ENCODE data around the gene LRFN2.

LRFN2 gene

GRCh38 chr6:40542175-40542764 is 44.9 kb downstream of the LRFN2 start:
- DNase-seq: no peak

- no peak for DNase-seq
These were observed 45.5 kb downstream of the LRFN2 start for GRCh38 chr6:40541556-40542174.

- DNase-seq: no peak
These were observed 46.4 kb downstream of the LRFN2 start for GRCh38 chr6:40540790-40541189.

- DNase-seq: no peak
These were observed 47.3 kb downstream of the LRFN2 start for GRCh38 chr6:40539853-40540252.

- DNase-seq: no peak
These were observed 48.6 kb downstream of the LRFN2 start for GRCh38 chr6:40538556-40538955.

- DNase-seq: no peak
These were observed 49.7 kb downstream of the LRFN2 start for GRCh38 chr6:40537446-40537845.

GRCh38 chr6:40536442-40536841 is 50.7 kb downstream of the LRFN2 start:
- DNase-seq: no peak

- DNase-seq: no peak
These were observed 51.3 kb downstream of the LRFN2 start for GRCh38 chr6:40535819-40536380.

- DNase-seq: no peak
These were observed 51.9 kb downstream of the LRFN2 start for GRCh38 chr6:40535110-40535818.

- no peak for DNase-seq
These were observed 54.7 kb downstream of the LRFN2 start for GRCh38 chr6:40532349-40533000.

GRCh38 chr6:40529919-40530318 is 57.2 kb downstream of the LRFN2 start:
- DNase-seq: no peak

- no peak for DNase-seq
These were observed 58.1 kb downstream of the LRFN2 start for GRCh38 chr6:40529040-40529439.

GRCh38 chr6:40528051-40528450 is 59.1 kb downstream of the LRFN2 start:
- DNase-seq: no peak

- DNase-seq: no peak
These were observed 61.1 kb downstream of the LRFN2 start for GRCh38 chr6:40526036-40526435.

- DNase-seq: no peak
These were observed 62.2 kb downstream of the LRFN2 start for GRCh38 chr6:40524797-40525585.

- no peak for DNase-seq
These were observed 63.5 kb downstream of the LRFN2 start for GRCh38 chr6:40523505-40524172.

- DNase-seq: no peak
These were observed 65.7 kb downstream of the LRFN2 start for GRCh38 chr6:40521496-40521895.

- no peak for DNase-seq
These were observed 66.5 kb downstream of the LRFN2 start for GRCh38 chr6:40520678-40521077.

GRCh38 chr6:40520084-40520483 is 67.1 kb downstream of the LRFN2 start:
- no peak for DNase-seq

- DNase-seq: no peak
These were observed 69.5 kb downstream of the LRFN2 start for GRCh38 chr6:40517654-40518053.

GRCh38 chr6:40516429-40516828 is 70.7 kb downstream of the LRFN2 start:
- no peak for DNase-seq

- DNase-seq: no peak
These were observed 74.8 kb downstream of the LRFN2 start for GRCh38 chr6:40512340-40512739.
